ENCODE measurements around the gene MAPRE3.

DNA sequence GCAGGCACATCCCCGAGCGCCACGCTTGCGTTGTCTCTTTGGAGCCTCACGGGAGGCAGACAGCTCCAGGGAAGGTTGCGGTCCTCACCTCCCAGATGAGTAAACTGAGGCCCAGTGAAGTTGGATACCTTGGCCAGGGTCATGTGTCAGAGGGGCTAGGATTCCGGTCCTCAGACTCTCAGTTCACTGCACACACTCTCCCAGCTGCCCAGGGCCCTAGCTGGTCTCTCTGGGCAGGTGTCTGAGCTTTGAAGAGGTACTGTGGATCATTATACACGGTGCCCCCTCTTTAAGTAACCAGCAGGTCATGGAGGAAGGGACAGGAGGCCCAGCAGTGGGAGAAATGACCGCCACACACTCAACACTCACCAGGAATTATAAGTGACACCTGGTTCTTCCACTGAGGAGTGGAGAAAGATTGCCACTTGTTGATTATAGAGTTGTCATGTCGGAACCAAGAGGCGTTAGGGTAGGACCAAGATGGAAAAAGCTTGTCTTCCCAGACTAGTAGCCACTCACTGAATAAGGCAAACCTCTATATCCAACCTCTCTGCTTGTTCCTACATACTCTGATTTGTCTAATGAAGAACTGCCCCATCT, 62.9 kb downstream of the MAPRE3 start:
- TF ChIP-seq EZH2 (IDR thresholded peaks at IDR 0.05; ENCODE audit: insufficient read depth, low read length), result no peak
- TF ChIP-seq, protein P1, sequence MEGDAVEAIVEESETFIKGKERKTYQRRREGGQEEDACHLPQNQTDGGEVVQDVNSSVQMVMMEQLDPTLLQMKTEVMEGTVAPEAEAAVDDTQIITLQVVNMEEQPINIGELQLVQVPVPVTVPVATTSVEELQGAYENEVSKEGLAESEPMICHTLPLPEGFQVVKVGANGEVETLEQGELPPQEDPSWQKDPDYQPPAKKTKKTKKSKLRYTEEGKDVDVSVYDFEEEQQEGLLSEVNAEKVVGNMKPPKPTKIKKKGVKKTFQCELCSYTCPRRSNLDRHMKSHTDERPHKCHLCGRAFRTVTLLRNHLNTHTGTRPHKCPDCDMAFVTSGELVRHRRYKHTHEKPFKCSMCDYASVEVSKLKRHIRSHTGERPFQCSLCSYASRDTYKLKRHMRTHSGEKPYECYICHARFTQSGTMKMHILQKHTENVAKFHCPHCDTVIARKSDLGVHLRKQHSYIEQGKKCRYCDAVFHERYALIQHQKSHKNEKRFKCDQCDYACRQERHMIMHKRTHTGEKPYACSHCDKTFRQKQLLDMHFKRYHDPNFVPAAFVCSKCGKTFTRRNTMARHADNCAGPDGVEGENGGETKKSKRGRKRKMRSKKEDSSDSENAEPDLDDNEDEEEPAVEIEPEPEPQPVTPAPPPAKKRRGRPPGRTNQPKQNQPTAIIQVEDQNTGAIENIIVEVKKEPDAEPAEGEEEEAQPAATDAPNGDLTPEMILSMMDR (IDR thresholded peaks at IDR 0.05; ENCODE audit: insufficient read depth, low read depth, low read length), result no peak
